GM21529 (cell line): Measurements from ENCODE around the gene NCAPG.
"Not testable (repeated sequence)": the region's sequence is repeated elsewhere in the genome, so short reads cannot be mapped to it uniquely, and the experiment has no call there.

Experiments used
- ATAC-seq: cut with Tn5 transposase; IDR thresholded peaks from one replicate; pipeline ENCODE4 v1.9.1; 2021; ENCODE audit not compliant: unreplicated experiment

NCAPG gene

DNA sequence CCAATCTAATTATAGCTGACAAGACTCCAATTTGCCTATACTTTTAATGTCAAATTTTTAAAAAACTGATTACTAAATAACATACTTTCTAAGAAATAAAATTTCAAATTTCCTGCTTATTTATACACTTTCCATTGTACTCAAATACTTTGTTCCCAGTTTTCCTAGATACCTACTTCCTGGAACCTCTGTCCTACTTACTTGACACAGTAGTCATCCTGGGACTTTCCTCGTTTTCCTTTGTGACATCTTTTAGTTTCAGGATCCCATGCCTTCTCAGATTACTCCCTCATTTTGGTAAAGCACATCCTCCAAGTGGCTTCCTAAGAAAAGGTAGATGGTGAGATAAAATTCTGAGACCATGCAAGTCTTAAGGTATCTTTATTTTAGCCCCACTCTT, 16.0 kb upstream of the NCAPG start:
- no peak for ATAC-seq

DNA sequence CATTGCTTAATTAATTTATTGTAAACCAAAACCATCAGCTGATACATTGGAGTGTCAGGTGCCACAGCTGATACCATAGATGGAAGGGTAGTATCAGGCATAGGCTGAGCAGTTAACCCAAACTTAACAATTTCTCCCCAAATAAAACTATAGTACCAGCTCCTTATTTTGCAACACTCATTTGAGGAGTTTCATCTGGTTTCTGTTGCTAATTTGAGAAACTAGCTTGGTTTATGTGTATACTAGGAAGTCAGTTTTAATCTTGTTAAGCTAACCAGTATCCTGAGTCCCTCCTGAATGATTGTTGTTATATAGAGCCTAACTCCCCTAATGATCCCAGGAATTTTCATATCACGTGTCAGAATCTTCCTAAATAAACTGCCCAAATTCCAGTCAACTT, 13.0 kb upstream of the NCAPG start:
- ATAC-seq: no peak

DNA sequence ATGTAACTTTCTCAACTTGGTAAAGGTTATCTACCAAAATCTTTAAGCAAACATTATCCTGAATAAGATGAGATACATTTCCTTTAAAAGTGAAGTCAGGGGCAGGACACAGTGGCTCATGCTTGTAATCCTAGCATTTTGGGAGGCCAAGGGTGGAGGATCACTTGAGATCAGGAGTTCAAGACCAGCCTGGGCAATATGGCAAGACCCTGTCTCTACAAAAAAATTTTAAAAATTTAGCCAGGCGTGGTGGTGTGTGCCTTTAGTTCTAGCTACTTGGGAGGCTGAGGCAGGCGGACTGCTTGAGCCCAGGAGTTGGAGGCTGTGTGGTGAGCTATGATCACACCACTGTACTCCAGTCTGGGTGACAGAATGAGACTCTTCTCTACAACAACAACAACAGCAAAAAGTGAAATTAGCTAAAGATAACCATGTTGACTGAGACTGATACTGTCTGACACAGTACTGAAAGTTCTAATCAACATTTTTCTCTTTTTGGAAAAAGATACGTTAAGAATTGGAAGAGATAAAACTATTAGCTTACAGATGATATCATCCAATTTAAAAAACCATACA, 5.1 kb upstream of the NCAPG start:
- no peak for ATAC-seq

DNA sequence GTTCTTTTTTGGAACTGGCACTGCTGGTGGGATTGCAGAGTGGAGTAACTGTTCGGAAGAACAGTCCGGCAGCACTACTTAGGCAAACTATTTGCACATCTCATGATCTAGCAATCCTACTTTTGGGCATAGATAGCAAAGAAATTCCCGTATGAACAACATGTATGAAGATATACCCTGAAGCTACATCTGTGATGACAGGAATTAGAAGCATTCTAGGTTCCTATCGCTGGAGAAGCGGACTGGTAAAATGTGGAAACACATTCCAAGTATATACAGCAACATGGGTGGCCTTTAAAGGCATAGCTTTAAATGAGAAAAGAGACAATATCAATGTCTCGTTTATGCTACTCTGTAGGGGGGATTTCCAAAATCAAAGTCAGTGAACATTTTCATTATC, 3.3 kb upstream of the NCAPG start:
- no peak for ATAC-seq

DNA sequence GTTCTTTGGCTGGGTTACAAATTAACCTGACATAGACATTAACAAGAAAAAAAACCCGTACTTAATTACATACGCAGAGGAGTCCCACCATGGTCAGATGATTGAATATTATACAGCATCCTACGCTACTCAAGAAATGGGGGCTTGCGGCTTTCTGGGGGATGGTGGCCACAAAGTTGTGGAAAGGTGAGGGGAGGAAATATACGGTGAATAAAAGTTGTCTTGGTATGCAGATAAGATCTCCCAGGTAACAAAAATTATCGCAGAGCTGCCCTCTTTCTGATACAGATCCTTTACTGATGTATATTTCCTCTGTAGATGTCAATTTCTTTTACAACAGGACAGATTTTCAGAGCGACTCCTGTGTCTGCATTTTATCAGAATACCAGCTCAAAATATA, 1.1 kb upstream of the NCAPG start:
- ATAC-seq: no peak

DNA sequence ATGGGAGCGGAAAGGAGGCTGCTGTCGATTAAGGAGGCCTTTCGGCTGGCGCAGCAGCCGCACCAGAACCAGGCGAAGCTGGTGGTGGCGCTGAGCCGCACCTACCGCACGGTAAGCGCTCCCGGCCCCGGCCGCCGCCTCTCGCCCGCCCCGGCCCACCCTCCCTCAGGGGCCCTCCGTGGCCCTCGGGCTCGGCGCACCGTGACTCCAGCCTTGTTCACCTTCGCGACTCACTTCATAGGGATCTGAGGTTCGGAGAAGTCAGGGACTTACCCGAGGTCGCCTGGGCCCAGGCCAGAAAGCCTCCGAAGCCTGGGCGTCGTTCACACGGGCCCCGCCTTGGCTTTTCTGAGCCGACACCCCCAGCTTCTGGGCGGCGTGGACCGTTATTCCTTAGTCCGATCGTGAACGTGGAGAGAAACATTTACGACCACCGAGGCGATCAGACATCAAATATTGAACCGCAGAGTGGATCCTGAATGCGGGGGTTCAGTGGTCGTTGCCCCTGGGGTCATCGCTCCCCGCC, 362 bp downstream of the NCAPG start:
- ATAC-seq: peak; percentile 20

DNA sequence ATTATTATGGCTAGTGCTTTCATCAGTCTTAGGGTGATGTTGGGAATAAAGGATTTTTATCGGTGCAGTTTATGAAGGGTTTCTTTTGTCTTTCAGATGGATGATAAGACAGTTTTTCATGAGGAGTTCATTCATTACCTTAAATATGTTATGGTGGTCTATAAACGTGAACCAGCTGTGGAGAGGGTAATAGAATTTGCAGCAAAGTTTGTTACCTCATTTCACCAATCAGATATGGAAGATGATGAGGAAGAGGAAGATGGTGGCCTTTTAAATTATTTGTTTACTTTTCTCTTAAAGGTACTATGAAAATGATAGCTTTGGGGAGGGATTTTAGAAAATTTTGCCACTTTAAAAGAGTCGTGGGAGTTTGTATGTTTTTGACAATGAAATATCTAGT, 1.3 kb downstream of the NCAPG start:
- ATAC-seq: no peak

DNA sequence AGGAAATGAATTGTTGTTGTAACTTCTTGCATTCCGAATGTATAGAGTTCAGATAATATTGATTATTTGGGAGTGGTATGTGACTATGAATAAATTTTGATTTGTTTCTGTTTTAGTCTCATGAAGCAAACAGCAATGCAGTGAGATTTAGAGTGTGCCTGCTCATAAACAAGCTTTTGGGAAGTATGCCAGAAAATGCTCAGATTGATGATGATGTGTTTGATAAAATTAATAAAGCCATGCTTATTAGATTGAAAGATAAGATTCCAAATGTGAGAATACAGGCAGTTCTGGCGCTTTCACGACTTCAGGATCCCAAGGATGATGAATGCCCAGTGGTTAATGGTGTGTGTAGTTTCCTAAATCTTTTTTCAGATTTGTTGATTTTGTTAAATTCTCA, 2.0 kb downstream of the NCAPG start:
- ATAC-seq: no peak

DNA sequence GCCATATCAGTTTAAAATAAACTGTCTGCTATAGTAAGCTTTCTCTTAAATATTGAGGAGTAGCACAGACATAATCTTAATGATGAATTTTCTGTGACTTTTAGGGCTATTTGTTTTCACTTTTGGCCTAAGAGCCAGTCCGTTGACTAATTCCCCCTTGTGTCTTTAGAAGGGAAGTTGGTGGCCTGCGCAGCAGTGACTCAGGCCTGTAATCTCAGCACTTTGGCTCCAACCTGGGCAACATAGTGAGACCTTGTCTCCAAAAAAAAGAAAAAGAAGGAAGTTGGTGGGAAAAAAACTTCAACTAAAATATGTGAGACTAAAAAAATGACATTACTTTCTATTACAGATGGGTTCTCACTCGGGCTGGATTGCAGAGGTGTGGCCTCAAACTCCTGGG, 3.4 kb downstream of the NCAPG start:
- no peak for ATAC-seq

DNA sequence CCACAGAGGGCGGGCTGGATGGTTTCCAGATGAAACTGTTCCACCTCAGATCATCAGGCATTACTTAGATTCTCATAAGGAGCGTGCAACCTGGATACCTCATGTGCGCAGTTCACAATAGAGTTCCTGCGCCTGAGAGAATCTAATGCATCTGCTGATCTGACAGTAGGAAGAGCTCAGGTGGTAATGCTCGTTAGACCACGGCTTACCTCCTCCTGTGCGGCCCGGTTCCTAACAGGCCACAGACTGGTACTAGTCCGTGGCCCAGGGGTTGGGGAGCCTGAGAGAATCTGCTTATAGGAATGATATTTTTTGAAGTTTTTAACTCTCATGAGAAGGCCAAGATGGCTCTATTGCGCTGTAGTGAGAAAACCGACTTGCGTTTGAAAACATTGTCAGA, 5.4 kb downstream of the NCAPG start:
- no peak for ATAC-seq

DNA sequence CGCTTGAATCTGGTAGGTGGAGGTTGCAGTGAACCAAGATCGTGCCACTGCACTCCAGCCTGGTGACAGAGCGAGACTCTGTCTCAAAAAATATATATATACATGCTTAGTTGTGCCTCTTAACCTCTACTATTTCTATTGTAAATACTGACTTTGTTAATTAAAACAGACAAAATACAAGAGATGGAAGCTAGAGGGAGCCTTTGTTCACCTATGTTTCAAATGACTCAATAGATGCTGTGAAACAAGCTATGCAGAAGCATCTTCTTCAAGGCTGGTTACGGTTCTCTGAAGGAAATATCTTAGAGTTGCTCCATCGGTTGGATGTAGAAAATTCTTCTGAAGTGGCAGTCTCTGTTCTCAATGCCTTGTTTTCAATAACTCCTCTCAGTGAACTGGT, 6.2 kb downstream of the NCAPG start:
- peak; percentile 85 for ATAC-seq

DNA sequence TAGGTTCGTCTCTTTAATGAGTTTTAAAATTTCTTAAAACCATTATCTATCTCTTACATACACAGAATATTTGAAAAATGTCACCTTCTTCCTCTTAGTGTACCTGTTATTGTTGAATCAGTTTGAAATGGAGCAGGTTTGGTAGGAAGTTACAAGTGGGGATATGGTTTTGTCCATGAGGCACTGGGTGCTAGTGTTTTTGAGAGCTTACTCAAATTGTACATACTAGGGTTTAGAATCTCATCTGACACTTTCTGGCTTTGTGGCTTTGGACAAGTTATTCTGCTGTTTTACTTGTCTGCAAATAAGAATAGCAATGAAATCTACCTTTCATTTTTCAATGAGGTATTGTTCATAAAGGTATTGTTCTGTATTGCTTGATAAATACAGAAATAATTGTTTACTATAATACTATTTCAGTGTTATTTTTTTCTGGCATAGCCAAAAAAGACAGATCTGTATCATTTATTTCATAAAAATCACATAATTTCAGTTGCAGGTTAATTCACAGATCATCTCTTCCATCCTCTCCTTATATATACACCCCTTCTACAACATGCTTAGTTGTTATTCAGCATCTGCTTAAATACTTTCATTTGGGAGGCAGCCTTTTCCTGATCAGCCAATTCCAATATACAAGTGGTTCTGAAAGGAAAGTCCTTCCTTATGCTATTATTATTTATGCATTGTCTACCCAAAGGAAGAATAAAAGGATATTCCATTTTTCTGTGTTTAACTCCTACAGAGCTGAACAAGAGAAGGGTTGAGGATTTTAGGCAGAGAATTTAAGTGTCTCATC, 13.3 kb downstream of the NCAPG start:
- ATAC-seq: no peak

DNA sequence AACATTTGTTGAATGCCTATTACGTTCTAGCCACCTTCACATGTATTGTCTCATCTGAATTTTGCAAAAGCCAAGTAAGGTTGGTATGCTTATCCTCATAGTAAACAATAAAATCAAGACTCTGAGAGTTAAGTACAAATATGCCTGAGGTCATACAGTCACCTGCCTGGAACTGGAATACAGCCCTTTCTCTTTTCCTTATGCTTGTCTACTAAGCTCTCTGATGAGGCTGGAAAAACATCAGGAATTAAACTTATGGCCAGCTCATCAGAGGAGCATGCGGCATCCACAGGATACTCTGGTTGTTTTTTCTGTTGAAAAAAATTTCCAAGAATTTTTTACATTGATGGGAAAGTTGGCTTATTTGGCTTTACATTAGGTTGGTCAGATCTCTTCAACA, 35.5 kb downstream of the NCAPG start:
- no peak for ATAC-seq

DNA sequence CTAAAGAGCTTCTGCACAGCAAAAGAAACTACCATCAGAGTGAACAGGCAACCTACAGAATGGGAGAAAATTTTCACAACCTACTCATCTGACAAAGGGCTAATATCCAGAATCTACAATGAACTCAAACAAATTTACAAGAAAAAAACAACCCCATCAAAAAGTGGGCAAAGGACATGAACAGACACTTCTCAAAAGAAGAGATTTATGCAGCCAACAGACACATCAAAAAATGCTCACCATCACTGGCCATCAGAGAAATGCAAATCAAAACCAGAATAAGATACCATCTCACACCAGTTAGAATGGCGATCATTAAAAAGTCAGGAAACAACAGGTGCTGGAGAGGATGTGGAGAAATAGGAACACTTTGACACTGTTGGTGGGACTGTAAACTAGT, 39.5 kb downstream of the NCAPG start:
- ATAC-seq: not testable (repeated sequence)

DNA sequence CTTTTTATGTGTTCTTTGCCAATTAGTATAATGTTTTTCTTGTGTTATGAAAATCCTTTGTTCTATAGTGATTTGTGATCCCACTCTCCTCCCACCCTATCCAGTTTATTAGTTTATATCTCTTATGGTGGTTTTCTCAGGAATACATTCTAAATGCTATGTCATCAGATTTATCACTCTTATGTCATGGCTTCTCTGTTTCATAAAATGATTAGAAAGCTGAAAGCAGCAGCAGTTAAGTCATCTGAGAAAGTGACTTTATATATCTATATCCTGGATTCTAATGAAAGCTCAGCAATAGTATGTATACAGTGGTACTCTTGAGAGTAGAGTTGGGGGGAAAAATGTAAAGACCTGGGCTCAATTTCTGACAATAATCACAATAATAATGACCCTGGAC, 41.2 kb downstream of the NCAPG start:
- ATAC-seq: no peak

DNA sequence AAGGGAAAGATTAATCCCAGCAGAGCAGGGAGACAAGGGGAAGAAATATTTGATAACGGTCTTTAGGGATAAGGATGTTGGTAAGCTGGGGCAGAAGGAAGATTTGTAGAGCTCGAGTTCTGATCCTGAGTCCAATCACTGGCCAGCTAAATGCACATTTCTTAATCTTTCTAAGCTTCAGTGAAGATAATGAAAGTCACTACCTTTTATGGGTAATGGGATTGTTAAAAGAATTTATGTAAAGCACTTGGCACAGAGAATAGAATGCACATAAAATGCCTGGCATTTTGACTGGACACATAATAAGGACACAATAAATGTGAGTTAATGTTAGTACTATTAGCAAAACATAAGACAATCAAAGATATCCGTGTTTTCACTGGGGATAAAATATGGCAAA, 43.3 kb downstream of the NCAPG start:
- ATAC-seq: no peak

DNA sequence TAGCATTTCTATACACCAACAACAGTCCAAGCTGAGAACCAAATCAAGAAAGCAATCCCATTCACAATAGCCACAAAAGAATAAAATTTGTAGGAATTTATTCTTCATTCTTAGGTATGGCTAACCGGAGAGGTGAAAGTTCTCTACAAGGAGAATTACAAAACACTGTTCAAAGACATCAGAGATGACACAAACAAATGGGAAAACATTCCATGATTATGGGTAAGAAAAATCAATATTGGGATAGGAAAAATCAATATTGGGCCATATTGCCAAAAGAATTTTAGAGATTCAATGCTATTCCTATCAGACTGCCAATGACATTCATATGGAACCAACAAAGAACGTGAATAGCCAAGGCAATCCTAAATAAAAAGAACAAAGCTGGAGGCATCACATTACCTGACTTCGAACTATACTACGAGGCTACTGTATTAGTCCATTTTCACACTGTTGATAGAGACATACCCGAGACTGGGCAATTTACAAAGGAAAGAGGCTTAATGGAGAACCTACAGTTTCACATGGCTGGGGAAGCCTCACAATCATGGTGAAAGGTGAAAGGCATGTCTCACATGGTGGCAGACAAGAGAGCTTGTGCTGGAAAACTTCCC, 49.1 kb downstream of the NCAPG start:
- ATAC-seq: no peak

DNA sequence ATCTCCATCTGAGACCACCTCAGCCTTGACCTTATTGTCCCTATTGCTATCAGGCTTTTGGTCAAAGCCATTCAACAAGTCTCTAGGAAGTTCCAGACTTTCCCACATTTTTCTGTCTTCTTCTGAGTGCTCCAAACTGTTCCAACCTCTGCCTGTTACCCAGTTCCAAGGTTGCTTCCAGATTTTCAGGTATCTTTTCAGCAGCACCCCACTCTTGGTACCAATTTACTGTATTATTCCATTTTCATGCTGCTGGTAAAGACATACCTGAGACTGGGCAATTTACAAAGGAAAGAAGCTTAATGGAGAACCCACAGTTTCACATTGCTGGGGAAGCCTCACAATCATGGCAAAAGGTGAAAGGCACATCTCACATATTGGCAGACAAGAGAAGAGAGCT, 51.1 kb downstream of the NCAPG start:
- not testable (repeated sequence) for ATAC-seq

DNA sequence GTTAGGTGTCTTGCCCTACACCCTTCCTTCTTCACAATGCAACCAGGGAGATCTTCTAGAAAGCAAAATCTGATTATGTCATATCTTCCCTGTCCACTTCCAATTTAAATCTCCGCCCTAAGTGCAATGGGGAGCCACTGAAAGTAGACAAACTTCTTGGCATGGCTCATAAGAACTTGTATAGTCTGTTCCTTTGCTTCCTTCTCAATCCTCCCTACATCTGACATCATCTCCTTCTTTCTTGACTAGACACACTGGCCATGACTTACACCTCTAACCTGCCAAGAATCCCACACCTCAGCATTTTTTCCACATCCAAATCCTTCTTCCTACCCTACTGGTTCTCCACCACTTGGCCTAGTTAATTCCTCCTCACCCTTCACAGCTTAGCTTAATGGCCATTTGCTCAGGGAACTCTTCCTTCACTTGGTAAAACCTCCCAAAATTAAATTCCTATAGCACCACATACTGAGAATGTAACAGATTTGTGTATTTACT, 55.1 kb downstream of the NCAPG start:
- ATAC-seq: no peak

DNA sequence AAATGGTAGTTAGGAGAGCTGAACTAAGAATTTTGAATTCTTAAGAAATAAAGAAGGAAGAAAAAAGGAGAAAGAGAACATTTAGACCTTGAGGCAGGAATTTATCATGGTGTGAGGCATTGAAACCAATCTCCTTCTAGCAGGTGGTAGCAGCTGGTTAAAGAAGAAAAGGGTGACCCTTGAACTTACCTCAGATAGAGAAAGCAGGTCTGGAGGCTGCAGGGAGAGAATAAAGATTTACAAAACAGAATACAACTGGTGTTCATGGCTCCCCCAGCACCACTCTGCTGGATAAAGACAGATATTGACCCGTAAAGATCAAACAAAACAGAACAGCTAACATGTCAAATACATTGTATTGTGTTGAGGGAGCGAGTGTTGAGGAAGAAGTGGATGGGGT, 56.0 kb downstream of the NCAPG start:
- no peak for ATAC-seq

DNA sequence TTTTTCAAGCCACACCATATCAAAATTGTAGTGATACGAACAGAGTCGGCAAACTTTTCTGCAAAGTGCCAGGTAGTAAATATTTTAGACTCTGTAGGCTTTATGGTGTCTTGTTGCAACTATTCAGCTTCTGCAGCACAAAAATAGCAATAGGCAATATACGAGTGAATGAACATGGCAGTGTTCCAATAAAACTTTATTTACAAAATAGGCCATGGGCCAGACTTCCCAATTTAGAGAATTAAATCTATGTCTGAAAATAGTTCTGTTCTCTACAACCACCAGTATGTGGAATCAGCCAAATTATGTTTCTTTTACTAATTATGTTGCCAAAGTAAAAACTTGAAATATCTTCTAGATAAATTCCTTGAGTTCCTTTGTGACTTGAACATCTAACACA, 56.5 kb downstream of the NCAPG start:
- ATAC-seq: no peak

DNA sequence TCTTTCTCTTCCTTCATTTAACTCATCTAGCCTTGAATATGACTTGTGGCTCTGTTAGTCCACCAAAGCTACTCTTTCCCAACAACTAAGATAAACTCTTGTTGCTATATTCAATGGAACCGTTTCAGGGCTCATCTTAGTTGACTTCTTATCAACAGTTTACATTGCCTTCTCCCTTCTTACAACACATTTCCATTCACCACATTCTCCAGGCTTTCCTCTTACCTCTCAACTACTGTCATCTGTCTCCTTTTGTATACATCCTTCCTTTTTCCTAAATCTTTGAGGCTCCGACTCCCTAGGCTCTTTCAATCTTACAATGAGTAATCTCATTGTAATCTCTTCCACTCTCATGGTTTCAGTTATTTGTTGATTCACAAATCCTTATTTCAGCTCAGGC, 58.5 kb downstream of the NCAPG start:
- ATAC-seq: no peak
